Glomerular endothelial cell (primary cell): ENCODE measurements around the gene ZDHHC16. TPM values are rescaled to one million over a fixed set of nuclear protein-coding genes. Genes with fewer than 3 reads are reported as not detected.
"Not testable (repeated sequence)": the region's sequence is repeated elsewhere in the genome, so short reads cannot be mapped to it uniquely, and the experiment has no call there.

ENCODE experiments used
- DNase-seq: peaks from one replicate; pipeline ENCODE4 v3.0.0-alpha.2; 2011; ENCODE audit warnings: low read depth, low spot score; ENCODE audit errors: extremely low read depth
- total RNA-seq: library from RNA; depleted of rRNA; stranded (reverse); fragments of >200 nt; gene quantifications from 2 replicates; pipeline ENCODE4 v1.2.3, GENCODE V29; 2015

ZDHHC16 gene
- total RNA-seq, 1 donor from 2014 or later, result 39.3 TPM

GRCh38 chr10:97475936-97476594, 30.1 kb downstream of the ZDHHC16 start:
- no peak for DNase-seq

DNA sequence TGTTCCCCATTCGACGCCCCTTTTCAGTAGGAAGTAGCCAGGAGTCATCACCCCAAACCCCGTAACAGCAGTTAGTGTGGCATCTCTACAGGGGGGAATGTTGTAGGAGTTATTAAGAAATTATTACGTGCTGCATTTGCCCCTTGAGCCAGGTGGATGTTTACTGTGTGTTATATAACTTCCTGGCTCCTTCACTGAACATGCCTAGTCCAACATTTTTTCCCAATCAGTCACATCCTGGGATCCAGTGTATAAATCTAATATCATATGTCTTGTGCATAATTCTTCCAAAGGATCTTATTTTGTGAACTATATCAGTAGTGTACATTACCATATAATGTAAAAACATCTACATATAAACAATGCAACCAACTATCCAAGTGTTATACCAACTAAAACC, 33.4 kb downstream of the ZDHHC16 start:
- DNase-seq, result not testable (repeated sequence)

DNA sequence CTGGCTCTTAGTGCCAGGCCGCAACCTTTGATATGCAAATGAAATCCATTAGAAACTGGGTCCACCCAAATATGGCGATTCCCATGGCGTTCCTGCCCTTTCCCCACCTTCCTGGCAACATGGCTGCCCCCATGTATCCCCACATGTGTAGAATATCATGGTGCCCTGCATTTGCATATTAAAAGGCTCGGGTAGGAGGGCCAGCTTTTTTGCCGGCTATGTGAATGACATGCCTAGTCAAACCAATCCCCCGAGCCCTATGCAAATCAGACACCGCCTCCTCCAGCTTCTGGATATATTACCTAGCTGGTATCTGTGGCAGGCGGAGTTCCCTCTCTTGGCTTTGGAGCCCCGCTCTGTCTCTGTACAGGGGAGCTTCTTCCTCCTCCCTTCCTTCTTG, 34.0 kb downstream of the ZDHHC16 start:
- no peak for DNase-seq

DNA sequence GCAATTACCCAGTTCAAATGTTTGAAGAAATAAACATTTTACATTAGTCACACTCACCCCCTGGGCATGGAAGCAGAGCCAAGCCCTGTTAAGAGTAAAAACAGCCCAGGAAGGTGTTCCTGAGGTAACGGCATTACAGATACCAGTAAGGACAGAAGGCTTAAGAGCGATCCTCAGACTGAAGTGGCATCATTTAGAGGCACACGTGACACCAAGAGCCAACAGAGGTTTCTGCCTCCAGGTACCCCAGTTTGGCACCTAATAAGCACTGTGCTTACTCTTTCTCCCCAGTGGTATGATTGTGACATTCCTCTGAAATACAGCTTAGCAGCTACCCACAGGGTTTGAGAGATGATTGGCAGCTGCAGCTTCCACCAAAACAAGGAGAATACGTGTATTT, 35.1 kb downstream of the ZDHHC16 start:
- no peak for DNase-seq

GRCh38 chr10:97482381-97482780, 36.4 kb downstream of the ZDHHC16 start:
- DNase-seq, result no peak

DNA sequence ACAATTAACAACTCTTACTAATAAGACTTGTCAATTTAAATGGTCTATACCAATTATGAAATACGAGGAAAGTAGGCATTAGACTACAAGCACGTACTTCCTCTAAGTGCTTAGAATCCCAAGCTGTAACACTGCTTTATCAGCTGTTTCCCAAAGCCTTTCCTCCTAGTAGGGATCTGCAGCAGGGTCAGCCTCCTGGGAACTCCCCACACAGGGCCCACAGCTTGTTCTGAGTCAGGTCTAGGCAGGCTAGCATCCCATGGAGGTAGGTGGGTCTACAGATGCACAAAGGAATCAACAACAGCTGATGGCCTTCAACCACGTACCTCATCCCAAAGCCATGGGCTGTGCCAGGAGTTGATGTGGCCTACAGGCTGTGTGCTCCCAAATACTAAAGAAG, 37.5 kb downstream of the ZDHHC16 start:
- DNase-seq, result no peak

DNA sequence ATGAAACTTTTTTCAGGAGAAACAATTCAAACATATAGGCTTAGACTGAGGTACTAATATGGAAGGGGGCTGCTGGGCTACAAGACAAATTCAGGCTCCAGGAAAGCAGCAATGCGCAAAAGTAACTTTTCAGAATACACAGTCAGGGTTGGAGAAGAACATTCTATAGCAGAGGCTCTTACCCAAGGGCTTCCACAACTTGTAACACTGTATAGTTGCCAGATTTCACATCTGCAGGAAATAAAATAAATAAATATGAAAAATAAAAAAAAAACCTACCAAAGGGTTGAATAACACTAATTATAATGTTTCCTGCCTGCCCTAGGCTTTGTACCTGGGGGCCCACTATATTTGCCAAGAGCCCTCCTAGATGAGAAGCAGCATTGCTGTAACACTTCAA, 37.9 kb downstream of the ZDHHC16 start:
- DNase-seq, result no peak

GRCh38 chr10:97485647-97486281, 39.8 kb downstream of the ZDHHC16 start:
- no peak for DNase-seq

DNA sequence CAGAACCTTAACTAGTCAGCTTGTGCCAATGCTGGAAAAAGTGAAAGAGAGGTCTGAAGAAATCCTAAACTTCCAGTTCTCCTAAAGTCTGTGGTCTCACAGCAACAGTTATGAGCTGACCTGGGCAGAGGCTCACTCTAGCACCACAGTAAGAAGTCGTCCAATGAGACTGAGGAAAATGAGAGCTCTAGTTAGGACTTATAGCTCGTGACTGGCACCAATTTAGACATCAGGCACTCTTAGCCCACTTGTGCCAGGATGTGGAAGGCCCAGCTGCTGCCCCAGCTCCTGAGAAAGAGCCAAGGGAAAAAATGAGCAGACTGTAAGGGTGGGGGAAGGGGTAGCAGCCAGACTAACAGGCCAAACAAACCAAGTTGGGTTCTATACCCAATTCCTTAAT, 44.6 kb downstream of the ZDHHC16 start:
- DNase-seq, result no peak

GRCh38 chr10:97494151-97494550, 48.2 kb downstream of the ZDHHC16 start:
- no peak for DNase-seq

GRCh38 chr10:97494863-97495506, 49.0 kb downstream of the ZDHHC16 start:
- DNase-seq, result no peak

DNA sequence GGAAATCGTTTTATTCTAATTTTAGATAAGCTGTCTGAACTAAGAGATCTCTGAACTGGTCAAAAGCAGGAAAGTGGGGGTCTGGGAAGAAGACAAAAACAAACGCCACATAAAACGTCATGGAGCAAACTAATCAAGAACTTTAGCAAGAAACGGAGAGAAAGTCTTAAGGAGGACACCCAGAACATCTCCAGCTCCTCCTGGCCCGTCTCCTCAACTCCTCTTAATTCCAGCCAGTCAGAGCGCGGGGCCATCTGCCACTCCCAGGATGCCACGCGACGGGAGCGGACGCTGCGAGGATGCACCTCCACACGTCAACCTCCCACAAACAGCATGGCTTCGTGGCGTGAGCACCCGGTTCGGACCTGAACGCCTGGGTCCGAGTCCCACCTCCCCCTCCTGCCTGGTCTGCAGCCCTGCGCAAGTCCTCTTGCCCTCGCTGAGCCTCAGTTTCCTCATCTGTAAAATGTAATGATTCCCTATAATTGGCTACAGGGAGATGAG, 51.6 kb downstream of the ZDHHC16 start:
- no peak for DNase-seq

- DNase-seq, result peak; percentile 70
Measured at GRCh38 chr10:97498076-97498840, 52.3 kb downstream of the ZDHHC16 start, which contains the start of gene MMS19. TSS of gene MMS19 (minus strand) at chr10:97498422. CDS start at chr10:97498384, 38 bp downstream.

DNA sequence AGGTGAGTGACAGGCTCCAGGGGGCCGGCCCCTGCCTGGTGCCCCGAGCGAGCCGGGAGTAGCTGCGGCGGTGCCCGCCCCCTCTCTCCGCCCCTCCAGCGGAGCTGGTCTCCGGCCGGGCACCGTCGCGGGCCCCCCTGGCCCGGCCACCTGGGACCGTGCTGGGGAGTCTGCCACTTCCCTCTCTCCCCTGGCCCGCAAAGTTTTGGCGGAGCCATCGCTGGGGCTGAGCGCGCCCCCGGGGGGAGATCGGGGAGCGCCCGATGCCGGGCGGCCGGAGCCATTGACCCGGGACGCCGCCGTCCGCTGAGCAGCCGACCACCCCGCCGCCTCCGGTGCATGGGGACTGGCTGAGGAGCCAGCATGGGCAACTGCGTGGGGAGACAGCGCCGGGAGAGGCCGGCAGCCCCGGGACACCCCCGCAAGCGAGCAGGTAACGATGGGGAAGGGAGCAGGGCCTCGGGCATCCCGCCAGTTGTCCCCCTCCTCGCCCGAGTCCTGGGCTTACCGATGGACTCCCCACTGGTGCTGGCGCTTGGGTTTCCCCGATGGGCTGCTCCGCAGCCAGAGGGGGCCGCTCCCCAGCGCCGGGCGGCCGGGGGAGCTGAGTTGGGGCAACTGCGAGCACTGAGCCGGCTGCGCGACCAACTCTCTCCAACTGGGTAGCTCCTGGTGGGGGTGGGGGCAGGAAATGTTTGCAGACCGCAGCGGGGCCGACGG, 53.0 kb downstream of the ZDHHC16 start, which contains the start of gene UBTD1:
TSS of gene UBTD1 (plus strand) at position 84 of the 720 bp plus-strand sequence. CDS start at position 364, 280 bp downstream.
- DNase-seq, result no peak

DNA sequence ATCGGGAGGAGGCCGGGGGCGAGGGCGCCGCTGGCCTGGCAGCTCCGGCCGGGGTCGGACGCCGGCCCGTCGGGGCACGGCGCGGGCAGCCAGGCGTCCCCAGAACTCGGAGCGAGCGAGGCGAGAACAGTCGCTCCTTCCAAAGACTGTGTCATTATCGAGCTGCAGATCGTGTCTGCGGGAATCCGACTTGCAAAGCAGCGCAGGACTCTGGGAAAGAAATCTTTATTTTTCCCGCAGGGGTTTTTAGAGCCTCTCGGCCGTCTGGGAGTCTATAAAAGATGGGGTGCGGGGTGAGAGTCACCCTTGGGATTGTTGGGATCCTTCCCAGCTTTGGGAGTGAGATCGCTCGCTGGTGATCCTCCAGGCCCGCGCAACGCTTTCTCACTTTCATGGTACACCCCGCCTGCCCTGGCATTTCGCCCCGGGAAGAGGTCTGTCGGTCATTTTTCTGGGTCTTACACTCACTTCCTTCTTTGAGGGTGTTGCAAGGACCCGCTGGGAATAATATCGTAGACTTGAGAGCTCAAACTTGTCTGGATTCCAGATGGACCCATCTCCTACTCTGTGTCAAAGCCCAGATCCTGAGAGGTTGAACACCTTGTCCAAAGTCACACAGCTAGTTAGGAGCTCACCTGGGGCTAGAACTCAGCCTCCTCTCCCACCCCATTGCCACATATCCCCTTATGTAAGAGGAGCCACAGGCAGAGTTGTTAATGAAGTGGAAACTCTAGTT, 53.8 kb downstream of the ZDHHC16 start:
- no peak for DNase-seq

GRCh38 chr10:97500297-97500575, 54.3 kb downstream of the ZDHHC16 start:
- DNase-seq, result no peak

DNA sequence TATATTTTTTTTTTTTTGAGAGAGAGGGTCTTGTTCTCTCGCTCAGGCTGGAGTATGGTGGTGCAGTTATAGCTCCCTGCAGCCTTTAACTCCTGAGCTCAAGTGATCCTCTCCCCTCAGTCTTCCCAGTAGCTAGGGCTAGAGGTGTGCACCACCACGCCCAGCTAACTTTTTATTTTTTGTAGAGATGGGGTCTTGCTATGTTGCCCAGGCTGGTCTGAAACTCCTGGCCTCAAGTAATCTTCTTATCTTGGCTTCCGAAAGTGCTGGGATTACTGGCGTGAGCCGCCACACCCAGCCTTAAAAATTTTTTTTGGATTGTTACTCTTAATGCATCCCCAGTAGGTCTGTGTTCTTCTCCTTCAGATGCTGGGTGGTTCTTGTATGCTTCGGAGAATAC, 56.9 kb downstream of the ZDHHC16 start:
- no peak for DNase-seq

GRCh38 chr10:97503406-97503805, 57.4 kb downstream of the ZDHHC16 start:
- DNase-seq, result no peak

- no peak for DNase-seq
Measured at GRCh38 chr10:97505152-97505551, 59.2 kb downstream of the ZDHHC16 start.
